NCI-H69 (cell line): ENCODE results near the gene ADGRE3.
"Not testable (repeated sequence)": the region's sequence is repeated elsewhere in the genome, so short reads cannot be mapped to it uniquely, and the experiment has no call there.

Experiments
- DNase-seq: peaks from one replicate; lab custom pipeline; 2025; lab: John Stamatoyannopoulos, UW

The ADGRE3 gene

DNA sequence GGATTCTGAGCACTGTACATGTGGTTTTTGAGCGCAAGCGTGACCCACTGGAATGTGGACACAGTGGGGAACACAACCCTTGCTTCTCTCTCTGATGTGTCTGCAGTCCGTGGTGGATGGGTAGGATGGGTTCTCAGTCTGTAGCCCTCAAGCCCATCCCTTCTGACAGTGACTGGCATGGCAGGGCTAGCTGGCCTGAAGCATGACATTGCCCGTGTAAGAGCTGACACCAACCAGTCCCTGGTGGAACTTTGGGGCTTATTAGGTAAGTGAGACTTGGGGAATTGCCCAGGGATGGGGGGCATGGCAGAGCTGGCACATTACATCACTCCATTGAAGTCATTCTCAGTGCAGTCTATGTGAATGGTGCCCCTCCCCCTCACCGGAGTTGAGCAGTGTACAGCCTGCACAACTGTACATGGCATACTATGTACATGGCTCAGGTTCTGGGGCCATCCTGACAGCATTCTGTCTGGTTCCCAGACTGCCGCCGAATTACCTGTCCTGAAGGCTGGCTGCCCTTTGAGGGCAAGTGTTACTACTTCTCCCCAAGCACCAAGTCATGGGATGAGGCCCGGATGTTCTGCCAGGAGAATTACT is 75.0 kb downstream of the ADGRE3 start:
- DNase-seq, result no peak

DNA sequence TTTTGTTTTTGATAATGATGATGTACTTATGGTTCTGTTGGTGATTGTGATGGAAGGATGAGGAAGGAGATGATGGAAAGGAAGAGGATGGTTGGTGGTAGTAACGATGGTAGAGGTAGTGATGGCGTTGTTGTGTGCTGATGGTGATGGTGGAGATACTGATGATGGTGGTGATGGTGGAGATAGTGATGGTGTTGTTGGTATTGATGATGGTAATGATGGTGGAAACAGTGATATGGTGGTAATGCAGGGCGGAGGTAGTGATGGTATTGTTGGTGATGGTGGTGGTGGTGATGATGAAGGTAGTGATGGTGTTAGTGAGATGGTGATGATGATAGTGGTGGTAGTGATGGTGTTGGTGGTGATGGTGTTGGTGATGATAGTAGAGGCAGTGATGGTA is 79.1 kb downstream of the ADGRE3 start:
- DNase-seq, result no peak

DNA sequence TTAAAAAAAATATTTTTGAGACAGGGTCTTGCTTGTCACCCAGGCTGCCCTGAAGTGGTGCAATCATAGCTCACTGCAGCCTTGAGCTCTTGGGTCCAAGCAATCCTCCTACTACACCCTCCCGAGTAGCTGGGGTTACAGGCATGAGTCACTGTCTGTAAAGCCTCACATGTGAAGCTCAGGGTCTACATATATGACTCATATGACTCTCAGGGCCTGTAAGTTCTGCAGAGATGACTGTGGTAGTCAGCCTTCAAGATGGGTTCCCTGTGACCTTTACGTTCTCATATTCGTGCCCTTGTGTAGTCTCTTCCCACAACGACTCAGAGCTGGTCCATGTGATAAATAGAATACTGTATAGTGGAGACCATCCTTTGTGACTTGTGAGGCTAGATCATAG is 85.2 kb downstream of the ADGRE3 start:
- DNase-seq, result not testable (repeated sequence)

DNA sequence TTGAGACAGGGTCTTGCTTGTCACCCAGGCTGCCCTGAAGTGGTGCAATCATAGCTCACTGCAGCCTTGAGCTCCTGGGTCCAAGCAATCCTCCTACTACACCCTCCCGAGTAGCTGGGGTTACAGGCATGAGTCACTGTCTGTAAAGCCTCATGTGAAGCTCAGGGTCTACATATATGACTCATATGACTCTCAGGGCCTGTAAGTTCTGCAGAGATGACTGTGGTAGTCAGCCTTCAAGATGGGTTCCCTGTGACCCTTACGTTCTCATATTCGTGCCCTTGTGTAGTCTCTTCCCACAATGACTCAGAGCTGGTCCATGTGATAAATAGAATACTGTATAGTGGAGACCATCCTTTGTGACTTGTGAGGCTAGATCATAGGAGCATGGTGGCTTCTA is 89.5 kb downstream of the ADGRE3 start:
- DNase-seq, result not testable (repeated sequence)

DNA sequence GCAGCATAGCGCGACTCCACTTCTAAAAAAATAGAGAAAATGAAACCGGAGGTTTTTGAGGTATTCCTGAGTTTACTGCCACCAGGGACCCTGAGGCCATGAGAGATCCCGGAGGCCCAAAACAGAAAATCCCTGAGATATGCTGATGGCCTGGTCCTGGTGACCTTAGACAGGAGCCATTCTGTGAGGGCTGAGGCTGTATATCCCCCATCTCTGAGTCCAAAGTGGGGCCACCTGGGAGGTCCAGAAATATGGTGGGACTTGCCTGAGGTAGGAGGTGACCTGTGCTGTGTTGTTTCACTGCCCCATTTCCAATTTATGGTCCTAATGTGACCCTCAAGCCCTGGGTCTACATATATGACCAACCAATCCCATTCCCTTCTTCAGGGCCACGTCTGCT is 90.3 kb downstream of the ADGRE3 start:
- DNase-seq, result not testable (repeated sequence)

DNA sequence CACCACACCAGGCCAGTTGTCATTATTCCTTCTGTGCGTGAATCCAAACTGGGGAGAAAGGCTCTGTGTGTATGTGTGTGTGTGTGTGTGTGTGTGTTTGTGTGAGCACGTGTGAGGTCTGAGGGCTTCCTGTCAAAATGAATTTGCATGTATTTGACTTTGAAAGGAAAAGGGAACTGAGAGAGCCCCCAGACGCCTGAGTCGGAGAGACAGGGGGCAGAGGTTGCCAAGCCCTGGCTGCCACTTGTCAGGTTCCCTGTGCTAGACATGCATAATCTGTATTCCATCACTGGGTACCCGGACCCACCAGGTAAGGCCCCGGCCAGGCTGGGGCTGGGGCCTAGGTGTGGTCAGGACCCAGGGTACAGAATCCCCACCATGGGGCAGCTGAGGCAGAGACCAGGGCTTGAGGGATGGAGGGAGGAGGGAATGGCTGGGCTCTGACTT is 91.7 kb downstream of the ADGRE3 start, which contains the start of gene CLEC17A:
Gene CLEC17A, plus strand, starts transcription at position 191 of the 447 bp plus-strand sequence. Its CDS starts 77 bp downstream, at position 268.
- DNase-seq, result no peak

DNA sequence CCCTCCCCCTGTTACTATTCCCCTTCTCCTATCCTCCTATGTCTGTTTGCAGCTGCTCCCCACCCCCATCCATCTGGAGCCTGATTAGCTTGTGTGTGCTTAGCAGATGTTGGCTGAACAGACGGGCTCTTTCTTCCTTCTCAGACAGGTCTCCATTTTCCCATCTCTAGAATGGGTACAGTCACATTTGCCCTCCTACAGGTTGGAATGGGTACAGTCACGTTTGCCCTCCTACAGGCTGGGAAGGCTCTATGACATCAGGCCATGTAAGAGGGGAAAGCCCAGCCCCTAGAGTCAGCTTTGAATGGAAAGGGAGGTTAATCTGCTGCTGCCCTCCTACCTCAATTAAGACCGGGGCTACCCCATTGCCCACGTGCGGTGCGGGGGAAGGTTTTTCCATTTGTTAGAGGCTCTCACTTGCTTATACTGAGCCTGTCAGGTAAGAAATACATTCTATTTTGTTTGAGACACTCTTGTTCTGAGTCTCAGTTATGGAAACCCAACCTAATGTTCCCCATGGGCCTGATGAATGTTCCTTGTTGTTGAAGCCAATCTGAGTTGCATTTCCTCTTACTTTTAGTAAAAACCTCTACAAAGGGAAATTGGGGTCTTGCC is 93.9 kb downstream of the ADGRE3 start:
- no peak for DNase-seq

DNA sequence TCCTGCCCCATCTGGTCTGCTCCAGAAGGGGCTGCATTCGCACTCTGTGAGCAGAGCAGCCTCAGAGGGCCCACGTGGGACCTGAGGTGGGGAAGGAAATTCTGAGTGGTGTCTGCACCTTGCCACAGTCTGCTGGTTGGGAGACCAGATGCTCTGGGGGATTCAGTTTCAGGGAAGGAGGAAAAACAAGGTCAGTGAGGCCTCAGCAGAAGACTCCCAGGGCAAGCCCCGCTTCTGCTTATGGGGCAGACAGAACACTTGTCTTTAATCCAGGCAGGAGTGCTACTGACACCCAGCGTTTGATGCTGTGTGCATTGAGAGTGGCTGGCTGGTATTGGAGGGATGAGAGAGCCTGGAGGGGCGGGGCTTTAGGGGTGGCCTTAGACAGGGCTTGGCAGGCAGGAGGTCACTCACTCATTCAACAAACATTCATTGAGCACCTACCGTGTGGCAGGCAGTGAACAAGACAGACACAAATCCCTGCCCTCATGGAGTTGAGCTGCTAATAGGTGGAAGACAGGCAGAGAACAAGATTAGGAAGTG is 96.7 kb downstream of the ADGRE3 start:
- peak; percentile 23 for DNase-seq

DNA sequence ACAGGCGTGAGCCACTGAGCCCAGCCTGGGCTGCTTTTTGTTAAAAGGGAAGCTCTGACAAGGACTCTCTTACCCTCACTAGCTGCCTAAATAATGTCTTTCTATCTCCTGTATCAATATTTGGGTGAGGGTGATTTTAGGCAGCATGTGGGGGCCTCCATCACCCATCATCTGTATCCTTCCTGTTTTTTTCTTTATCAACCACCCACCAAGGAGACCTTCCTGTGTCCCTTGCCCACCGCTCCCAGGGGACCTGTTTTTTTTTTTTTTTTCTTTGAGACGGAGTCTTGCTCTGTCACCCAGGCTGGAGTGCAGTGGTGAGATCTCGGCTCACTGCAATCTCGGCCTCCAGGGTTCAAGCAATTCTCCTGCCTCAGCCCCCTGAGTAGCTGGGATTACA is 97.4 kb downstream of the ADGRE3 start:
- DNase-seq, result no peak

DNA sequence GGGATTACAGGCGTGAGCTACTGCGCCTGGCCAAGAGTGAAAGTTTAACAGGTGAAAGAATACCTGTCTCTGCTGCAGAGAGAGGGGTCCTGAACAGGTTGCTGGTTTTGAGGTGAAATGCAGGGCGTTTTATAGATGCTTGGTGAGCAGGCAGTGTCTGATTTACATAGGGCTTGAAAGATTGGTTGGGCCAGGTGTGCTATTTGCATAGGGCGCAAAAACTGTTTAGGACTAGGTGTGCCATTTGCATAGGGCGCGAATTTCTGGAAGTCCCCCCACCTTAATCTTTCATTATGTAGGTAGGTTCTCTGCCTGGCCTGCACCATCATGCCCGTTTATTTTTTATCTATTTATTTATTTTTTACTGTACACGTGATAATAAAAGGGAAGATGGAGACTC is 98.3 kb downstream of the ADGRE3 start:
- DNase-seq, result no peak

DNA sequence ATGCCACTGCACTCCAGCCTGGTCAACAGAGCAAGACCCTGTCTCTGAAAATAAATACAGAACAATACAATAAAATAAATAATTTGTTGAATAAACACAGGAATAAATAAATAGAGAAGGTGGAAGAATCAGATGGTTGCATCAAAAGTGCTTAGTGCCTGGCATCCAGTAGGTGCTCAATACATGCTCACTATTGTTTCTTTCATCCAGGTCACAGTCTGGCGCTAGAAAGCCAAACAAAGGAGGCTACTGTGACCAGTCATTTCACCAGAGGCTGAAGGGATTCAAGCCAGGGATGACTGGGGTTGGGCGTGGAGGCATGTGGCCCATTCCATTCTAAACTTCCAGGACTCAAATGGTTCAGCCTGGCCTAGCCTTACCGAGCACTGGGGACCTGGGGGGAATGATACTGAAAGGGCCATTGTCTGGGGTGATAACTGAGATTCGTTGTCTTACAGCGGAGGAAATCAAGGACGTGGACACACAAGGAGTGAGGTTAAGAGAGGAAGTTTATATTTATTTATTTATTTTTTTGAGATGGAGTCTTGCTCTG is 99.1 kb downstream of the ADGRE3 start:
- DNase-seq, result no peak

DNA sequence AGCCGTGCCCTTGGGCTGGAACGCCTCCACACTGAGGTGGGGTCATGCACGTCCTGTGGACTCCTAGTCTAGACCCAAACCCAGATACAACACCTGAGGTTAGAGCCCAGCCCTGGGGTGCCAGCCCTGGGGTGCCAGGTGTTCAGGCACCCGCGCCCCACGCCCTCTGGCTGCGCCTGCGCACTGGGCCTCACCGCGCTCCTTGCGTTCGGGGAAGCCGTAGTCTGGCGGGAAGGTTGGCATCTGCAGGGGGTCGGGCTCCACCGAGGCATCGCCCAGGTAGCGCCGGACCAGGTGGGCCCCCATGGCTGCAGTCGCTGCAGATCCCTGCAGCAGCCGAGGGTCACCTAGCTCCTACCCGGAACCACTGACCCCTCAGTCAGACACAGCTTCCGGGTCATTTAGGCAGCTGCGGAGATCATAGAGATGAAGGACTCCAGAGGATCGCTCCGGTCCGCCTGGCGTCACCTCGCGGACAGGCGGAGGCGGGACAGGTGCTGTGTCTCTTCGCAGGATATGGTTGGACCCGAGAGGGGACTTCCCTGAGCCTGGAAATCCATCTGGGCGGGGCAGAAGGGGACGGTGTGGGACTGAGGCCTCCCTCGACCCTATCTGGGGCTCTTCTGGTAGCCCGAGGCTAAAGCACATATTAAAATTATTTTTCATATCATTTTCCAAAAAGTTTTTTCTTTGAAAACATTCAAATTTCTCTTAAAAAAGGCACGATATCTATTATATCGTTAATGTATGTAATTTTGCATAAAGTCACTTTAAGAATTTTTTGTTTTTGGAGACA is 102.8 kb downstream of the ADGRE3 start, which contains the start of gene NDUFB7:
Gene NDUFB7, minus strand, starts transcription at position 372 of the 796 bp plus-strand sequence. Its CDS starts 66 bp downstream, at position 306.
- DNase-seq, result peak; percentile 98

DNA sequence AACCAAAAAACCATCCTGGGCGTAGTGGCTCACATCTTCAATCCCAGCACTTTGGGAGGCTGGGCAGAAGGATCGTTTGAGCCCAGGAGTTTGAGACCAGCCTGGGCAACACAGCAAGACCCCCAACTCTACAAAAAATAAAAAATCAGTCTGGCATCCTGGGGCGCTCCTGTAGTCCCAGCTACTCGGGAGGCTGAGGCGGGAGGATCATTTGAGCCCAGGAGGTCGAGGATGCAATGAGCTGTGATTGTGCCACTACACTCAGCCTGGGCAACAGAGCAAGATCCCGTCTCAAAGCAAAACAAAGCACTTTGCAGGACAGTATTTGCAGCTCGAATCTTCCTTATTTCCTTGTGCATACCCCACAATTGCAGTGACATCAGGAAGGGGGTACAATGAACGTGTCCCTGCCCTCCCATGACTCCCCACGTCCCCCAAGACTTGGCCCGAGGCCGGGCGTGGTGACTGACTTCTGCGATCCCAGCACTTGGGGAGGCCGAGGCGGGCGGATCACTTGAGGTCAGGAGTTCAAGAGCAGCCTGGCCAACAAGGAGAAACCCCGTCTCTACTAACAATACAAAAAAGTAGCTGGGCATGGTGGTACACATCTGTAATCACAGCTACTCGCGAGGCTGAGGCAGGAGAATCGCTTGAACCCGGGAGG is 103.6 kb downstream of the ADGRE3 start:
- no peak for DNase-seq
